ENCODE results near the gene CHORDC1.
"Not testable (repeated sequence)": the region's sequence is repeated elsewhere in the genome, so short reads cannot be mapped to it uniquely, and the experiment has no call there.

CHORDC1 gene

GRCh38 chr11:90222459-90223247 lies at the start of gene CHORDC1:
CHORDC1 (minus strand) TSS chr11:90223049; CDS start chr11:90222954, 95 bp downstream.
- DNase-seq (ENCODE audit: low spot score), result peak; percentile 91

DNA sequence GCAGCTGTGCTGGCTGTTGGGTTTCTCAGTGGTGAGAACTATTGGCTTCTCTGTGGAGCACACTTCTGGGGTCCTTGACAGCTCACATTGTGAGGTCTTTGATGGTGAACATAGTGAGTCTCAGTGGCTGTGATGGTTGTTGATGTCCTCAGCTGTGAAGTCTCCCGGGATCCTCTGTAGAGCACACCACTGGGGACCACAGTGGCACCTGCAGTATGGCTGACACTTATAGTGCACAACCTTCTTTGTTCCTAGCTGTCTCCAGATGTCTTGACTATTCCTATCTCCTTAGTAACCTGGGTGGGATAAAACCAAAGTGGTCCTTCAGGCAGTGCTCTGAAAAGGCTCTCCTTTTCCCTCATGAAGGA lies 34.3 kb upstream of the CHORDC1 start:
- DNase-seq (ENCODE audit: low spot score), result no peak

GRCh38 chr11:90256404-90257157 lies 33.7 kb upstream of the CHORDC1 start:
- no peak for DNase-seq (ENCODE audit: low spot score)

GRCh38 chr11:90254065-90254464 lies 31.2 kb upstream of the CHORDC1 start:
- DNase-seq (ENCODE audit: low spot score), result no peak

- DNase-seq (ENCODE audit: low spot score), result no peak
Measured at GRCh38 chr11:90252053-90252452, 29.2 kb upstream of the CHORDC1 start.

- DNase-seq (ENCODE audit: low spot score), result no peak
Measured at GRCh38 chr11:90251599-90251998, 28.8 kb upstream of the CHORDC1 start.

DNA sequence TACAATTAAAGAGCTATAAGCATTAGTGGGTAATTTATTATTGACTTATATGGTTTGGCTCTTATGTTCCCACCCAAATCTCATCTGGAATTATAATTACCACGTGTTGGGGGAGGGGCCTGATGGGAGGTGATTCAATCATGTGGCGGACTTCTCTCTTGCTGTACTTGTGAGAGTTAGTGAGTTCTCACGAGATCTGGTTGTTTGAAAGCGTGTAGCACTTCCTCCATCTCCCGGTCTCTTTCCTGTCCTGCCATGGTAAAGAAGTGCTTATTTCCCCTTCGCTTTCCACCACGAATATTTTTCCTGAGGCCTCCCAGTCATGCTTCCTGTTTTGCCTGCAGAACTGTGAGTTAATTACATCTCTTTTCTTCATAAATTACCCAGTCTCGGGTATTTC lies 28.1 kb upstream of the CHORDC1 start:
- no peak for DNase-seq (ENCODE audit: low spot score)

DNA sequence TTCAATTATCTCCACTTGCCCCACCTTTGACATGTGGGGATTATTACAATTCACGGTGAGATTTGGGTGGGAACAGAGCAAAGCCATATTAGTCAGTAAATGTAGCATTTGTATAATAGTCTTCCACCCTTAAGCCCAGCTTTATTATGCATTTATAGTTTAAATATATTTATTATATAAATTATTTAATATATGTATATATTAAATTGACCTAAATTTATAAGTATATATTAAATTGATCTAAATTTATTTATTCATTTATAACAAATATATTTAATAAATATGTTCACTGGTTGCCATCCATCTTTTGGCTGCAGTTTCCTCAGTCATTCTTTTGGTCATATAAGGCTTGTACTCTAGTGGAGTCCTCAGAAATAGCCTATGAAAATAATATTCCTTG lies 23.6 kb upstream of the CHORDC1 start:
- DNase-seq (ENCODE audit: low spot score), result no peak

DNA sequence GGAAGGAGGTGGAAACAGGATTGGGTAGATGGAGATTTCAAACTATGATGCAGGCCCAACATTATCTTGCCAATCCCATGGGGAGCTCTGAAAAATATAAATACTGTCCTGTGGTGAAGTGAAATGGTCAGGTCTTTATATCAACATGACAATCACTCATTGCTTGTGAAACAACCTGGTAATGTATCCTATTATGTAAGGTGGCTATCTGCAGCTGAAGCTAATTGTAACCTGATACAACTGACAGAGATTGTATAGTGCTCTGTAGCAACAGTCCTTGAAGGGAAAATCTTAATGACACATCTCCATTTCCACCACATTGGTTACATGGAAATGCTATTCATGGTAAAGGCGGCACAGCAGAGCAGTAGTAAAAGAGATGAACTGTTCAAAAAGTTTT lies 20.7 kb upstream of the CHORDC1 start:
- DNase-seq (ENCODE audit: low spot score), result no peak

DNA sequence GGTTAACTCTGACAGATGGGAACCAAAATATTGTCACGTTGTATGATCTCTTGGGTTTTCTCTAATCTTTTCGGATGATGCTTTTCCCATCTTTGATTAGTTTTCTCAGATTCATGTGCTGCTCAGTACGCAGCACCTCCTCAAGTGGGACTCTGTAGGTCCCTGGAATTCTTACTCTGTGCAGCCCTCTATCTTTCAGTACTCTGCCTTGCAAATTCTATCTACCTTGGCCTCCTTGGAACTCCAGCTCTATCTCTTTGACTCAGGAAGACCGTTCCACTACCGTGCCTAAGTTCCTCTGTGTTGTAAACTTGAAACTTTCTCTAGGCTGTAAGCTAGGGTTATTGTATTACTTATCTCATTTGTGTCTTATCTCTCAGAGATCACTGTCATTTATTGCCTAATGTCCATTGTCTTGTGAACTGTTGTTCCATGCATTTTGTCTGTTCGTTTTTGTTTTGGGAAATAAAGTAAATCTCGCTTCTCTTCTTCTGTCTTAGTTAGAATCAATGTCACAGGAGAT lies 20.1 kb upstream of the CHORDC1 start:
- no peak for DNase-seq (ENCODE audit: low spot score)

GRCh38 chr11:90241414-90241813 lies 18.6 kb upstream of the CHORDC1 start:
- no peak for DNase-seq (ENCODE audit: low spot score)

- DNase-seq (ENCODE audit: low spot score), result not testable (repeated sequence)
Measured at GRCh38 chr11:90239967-90240636, 17.3 kb upstream of the CHORDC1 start.

- no peak for DNase-seq (ENCODE audit: low spot score)
Measured at GRCh38 chr11:90237004-90237403, 14.2 kb upstream of the CHORDC1 start.

- DNase-seq (ENCODE audit: low spot score), result no peak
Measured at GRCh38 chr11:90235526-90235925, 12.7 kb upstream of the CHORDC1 start.

DNA sequence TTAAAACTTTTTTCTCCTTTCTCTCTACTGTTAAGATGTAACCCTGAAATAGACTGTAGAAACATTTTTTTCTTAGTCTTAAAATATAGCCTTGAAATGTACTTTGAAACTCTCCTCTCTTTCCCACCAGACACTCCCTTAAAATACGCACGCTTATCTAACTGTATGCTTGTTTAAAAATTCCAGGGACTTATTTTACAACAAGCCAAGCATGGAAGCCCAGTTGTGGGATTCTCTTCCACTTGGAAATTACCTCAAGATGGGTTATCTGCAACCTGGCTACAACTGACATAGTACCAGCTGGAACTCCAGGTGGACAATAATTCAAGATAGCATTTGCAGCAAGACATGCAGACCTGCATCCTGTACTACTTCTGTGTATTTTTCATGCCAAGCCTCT lies 12.1 kb upstream of the CHORDC1 start:
- DNase-seq (ENCODE audit: low spot score), result no peak

GRCh38 chr11:90229791-90230190 lies 6.9 kb upstream of the CHORDC1 start:
- DNase-seq (ENCODE audit: low spot score), result no peak

- DNase-seq (ENCODE audit: low spot score), result no peak
Measured at GRCh38 chr11:90228056-90228455, 5.2 kb upstream of the CHORDC1 start.

DNA sequence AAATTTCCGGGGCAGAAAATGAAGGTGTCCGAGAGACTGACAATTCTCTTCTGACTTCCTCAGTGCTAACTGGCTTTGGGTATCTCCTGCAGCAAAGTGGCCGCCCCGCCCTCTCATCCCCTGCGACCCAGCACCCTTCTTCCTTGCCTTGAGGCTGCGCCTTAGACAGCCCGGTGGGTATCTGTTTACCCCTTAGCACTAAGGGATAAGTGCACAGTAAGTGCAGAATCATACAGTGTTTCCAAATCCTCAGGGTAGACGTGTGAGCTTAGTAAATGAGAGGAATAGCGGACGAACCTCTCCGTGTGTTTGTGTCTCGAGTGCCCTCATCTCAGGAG lies 368 bp upstream of the CHORDC1 start:
- no peak for DNase-seq (ENCODE audit: low spot score)

DNA sequence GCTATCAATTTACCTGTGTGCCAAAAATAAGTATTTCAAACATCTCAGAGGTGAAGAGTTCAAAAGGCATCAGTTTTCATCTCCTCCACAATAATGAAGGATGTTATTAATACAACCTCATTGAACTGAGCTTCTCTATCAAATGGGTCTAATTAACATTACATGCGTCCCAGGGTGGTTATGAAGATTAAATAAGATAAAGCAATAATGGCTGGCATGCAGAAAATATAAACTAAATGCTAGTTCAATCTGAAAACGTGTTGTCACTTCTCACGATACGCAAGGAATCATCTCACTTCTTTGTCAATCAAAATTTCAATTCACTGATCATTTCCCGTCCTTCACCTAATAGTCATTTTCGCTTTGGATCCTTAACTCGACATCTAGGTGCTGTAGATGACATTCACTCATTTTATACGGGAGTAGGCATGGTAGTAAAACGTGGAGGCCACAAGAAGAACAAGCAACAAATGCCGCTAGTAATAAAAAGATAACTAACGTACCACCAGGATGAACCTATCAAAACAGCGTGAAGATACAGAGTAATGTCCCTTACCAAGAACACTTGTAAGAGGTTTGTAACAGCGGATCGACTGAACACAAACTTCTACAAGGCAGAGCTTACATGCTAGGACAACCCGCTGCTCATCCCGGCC lies 918 bp downstream of the CHORDC1 start:
- DNase-seq (ENCODE audit: low spot score), result peak; percentile 7

DNA sequence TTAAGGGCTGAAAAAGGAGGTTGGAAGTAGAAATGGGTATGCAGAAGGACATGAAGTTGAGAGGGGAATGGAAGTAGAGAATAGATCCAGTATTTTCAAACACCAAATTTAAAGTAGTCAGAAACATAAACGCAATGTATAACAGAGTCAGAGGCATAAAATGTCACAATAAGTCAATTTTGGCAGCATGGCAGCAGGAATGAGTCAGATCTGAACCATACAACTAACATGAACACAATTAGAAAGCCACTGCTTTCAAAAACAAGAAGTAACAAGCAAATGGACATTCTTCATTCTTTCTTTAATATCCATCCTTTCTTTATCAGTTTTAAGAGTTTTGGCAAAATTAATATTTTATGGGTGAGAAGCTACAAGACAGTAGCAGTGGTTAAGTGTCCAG lies 2.5 kb downstream of the CHORDC1 start:
- DNase-seq (ENCODE audit: low spot score), result no peak

DNA sequence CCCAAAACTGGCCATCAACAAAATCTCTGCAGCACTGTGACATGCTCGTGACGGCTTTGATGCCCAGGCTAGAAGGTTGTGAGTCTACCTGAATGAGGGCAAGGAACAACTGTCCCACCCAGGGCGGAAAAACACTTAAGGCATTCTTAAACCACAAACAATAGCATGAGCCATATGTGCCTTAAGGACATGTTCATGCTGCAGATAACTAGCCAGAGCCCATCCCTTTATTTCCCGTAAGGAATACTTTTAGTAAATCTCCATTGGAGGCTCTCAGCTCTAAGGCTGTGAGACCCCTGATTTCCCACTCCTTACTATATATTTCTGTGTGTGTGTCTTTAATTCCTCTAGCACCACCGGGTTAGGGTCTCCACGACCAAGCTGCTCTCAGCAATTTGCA lies 3.4 kb downstream of the CHORDC1 start:
- no peak for DNase-seq (ENCODE audit: low spot score)

GRCh38 chr11:90218606-90219005 lies 4.2 kb downstream of the CHORDC1 start:
- no peak for DNase-seq (ENCODE audit: low spot score)

Data from globus pallidus (tissue), 1 donor.